ENCODE results near the gene F2RL1.
"Not testable (repeated sequence)": the region's sequence is repeated elsewhere in the genome, so short reads cannot be mapped to it uniquely, and the experiment has no call there.

F2RL1 gene

DNA sequence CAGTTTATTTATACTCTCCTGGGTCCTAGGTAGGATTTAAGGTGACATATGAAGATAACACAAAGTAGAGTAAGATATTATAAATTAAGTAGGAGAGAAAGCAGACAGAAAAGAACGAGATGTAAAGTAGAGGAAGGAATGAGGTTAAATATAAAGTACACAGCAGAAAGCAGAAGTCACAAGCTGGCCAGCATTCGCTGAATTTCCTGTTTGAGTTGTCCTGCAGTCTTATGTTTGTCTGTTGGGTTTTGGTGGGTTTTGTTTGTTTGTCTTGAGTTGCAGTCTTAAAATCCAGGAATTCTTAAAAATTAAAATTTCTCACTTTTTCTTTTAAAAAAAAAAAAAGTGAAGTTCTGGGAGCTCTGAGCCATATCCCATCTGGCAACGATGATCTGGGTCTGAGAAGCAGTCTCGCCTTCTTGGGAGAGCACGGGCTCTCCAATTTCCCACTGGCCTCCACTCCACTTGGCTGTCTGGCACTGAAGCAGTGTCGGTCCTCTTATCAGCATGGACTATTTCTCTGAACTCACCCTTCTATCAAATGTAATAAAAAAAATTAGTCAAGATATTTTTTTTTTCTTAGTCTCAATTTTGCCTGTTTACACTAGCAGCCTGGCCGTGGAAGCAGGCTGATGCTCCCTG lies 33.0 kb downstream of the F2RL1 start:
- DNase-seq, result no peak

DNA sequence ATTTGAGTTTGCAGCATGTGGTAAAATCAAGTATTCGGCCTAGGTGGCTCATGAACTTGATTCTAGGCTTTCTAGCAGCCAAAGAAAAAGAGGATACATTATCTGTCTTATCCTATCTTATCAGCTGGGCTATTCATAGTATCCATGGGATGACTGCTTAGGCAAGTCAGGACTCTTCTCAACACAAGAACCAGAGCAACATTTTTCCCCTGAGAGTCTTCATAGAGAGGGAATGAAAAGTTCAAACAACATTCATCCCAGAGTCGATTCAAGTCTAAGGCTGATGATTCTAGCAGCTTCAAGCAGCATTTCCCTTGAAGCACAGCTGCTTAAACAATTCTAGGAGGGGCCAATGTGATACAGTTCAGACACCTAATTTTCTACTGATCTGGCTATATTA lies 33.9 kb downstream of the F2RL1 start:
- no peak for DNase-seq

DNA sequence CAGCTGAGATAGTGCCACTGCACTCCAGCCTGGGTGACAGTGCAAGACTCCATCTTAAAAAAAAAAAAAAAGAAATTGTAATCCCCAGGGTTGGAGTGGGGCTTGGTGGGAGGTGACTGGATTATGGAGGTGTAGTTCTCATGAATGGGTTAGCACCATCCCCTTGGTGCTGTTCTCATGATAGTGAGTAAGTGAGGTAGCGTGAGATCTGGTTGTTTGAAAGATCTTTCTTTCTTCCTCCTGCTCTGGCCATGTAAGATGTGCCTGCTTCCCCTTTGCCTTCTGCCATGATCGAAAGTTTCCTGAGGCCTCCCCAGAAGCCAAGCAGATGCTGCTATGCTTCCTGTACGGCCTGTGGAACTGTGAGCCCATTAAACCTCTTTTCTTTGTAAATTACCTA lies 34.9 kb downstream of the F2RL1 start:
- DNase-seq, result not testable (repeated sequence)

DNA sequence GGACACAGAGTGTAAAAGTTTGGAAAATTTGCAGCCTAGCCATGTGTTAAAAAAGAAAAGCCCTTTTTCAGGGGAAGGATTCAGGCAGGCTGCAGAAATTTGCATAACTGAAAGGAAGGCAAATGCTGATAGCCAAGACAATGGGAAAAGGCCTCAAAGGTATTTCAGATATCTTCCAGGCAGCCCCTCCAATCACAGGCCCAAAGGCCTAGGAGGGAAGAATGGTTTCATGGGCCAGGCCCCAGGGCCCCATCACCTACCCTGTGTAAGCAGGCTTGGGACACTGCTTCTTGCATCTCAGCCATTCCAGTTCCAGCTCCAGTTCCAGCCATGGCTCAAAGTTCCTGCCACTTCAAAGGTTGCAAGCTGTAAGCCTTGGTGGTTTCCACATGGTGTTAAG lies 35.8 kb downstream of the F2RL1 start:
- no peak for DNase-seq

DNA sequence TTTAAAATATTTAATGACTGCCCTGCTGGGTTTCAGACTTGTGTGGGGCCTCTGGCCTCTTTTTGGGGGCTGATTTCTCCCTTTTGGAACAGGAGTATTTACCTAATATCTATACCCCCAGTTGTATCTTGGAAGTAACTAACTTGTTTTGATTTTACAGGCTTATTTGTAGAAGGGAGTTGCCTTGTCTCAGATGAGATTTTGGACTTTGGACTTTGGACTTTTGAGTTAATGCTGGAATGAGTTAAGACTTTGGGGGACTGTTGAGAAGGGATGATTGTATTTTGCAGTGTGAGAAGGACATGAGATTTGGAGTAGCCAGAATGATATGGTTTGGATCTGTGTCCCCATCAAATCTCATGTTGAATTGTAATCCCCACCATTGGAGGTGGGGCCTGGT lies 36.7 kb downstream of the F2RL1 start:
- not testable (repeated sequence) for DNase-seq

DNA sequence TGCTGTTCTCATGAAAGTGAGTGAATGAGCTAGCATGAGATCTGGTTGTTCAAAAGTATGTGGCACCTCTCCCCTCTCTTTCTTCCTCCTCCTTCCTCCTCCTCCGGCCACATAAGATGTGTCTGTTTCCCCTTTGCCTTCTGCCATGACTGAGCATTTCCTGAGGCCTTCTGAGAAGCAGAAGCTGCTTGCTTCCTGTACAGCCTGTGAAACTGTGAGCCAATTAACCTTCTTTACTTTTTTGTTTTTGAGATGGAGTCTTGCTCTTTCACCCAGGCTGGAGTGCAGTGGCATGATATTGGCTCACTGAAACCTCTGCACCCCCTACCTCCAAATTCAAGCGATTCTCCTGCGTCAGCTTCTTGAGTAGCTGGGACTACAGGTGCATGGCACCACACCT lies 37.1 kb downstream of the F2RL1 start:
- DNase-seq, result no peak

DNA sequence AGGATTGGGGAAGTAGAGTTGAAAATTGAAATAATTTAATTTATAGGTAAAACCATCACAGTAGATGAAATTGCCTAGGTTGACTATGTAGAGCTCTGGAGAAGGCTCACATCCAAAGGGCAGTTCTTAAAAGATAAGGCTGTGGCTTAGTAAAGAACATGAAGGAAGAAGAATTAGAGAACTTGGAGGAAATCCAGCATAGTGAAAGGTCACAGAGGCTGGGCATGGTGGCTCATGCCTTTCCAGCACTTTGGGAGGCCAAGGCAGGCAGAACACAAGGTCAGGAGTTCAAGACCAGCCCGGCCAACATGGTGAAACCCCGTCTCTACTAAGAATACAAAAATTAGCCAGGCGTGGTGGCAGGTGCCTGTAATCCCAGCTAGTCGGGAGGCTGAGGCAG lies 38.0 kb downstream of the F2RL1 start:
- not testable (repeated sequence) for DNase-seq

DNA sequence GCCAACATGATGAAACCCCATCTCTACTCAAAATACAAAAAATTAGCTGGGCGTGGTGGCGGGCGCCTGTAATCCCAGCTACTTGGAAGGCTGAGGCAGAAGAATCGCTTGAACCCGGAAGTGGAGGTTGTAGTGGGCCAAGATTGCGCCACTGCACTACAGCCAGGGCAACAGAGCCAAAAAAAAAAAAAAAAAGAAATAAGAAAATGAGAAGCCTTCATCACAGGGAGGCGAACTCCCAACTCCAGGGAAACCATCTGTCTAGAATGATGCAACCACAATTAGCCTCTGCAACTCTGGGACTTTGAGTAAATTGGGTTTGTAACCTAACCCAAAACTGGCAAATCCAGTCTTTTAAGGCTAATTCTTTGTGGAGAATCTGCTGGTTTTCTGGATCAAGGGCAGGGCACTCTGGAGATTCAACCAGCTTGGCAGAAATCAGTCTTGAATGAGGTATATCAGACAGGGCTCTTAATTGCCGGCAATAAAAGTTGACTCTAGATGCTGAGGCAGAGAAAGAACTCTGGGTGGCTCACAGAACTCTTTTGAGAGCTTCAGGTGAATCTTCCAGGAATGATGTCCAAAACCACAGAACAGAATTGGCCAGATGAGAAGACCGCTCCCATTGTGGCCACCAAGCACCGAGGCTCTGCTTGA lies 40.9 kb downstream of the F2RL1 start:
- DNase-seq, result no peak

DNA sequence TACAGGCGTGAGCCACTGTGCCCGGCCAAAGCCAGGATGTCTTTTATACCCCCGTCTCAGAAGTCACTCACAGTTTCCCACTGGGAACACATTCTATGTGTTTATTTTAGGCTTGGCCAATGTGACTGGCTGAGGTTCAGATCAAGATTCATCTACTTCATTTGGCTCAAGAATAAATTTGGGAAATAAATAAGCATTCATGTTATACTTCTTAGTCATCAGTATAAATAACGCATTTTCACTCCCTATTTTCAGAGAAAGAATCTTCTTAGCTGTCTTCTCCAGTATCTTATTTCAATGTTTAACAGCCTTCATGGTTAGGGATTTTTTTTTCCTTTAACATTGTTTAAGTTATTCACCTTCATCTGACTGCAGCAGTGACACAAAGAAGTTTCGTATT lies 42.8 kb downstream of the F2RL1 start:
- DNase-seq, result peak; percentile 20

DNA sequence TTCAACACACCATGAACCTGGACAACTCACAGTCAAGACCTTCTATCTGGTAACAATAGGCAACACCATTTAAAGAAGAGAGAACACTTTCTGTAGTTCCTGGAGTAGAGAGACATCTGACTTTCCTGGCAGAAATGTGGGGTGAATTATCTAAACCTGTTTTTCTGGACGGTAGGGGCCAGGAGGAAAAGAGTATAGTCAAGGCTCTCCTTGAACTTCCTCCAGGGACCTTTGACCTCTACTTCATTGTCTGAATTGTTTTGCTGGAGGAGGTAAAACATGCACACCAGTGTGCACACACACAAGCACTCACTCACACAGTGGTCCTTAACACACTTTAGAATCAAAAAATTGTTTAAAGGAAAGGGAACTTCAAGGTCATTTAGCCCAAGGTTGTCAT lies 44.2 kb downstream of the F2RL1 start:
- no peak for DNase-seq

DNA sequence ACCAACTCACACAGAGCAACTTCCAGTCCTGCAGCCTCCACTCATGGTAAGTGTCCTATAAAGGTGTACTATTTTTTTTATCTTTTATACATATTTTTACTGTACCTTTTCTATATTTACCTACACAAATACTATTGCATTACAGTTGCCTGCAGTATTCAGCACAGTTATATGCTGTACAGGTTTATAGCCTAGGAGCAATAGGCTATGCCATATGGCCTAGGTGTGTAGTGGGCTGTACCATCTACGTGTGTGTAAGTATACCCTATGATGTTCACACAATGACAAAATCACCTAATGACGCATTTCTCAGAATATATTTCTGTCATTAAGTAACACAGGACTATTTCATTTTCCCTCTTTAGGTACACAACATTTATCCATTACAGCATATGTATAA lies 47.7 kb downstream of the F2RL1 start:
- DNase-seq, result no peak

DNA sequence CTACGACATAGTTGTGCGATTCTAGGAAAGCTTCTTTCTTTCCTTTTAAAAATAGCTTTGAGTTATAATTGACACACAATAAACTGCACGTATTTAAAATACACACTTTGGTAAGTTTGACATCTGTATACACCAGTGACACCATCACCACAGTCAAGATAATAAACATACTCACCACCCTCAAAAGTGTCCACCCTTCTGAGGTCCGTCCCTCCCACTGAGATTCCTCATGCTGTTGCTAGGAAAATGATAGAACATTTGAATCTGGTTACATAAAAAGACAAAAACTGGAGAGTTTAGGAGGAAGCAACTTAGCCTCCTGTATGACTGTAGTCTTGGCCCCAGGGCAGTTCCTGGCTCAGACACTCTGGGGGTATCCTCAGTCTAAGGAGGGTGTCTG lies 48.2 kb downstream of the F2RL1 start:
- no peak for DNase-seq

DNA sequence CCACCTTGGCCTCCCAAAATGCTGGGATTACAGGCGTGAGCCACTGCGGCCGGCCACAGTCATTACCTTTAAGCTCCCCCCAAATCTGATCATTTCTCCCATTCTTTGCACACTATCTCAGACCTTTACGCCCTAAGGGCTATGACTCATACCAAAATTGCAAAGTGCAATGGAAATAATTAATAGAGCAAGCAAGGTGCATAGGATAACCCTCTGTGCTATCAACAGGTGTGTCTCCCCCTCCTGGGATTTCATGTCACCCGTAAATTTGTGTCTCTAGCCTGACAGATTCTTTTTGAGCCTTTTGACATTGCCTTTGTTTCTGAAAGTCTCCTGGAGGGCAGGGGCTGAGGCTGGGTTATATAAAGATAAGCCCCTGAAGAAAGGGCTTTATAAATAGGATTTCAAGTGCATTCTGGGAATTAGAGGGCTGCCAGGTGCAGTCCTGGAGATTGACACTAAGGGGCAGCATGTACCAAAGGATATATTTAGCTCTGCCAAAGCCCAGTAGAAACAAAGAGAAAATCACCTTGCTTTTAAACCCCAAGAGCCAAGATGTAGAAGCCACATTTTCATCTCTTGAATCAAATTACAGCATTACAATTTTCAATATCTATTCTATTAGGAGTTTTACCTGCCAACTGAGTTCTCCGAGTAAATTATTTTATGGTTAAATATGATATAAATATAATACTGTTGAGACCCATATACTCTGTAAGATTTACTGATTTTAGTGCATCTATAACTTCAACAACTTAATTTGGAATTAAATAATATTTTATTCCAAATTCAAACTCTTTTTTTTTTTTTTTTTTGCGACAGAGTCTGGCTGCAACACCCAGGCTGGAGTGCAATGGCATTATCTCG lies 49.2 kb downstream of the F2RL1 start:
- DNase-seq, result peak; percentile 55

DNA sequence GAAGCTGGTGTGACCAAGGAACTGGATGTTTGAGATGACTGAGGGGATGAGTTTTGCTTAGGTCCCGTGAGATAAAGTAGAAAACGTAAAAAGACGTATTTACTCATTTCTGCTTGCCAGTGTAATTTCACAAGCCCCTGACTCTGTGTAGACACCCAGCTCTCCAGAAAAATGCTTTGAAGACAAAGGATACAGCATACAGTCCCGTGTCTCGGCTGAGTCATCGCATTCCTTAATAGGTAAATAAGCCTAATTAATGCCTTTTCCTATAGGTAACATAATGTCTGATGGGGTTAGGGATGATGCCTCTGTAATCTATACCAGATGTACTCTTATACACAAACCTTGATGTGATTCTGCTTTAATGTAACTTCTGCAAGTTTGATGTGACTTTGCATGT lies 51.2 kb downstream of the F2RL1 start:
- peak; percentile 35 for DNase-seq

DNA sequence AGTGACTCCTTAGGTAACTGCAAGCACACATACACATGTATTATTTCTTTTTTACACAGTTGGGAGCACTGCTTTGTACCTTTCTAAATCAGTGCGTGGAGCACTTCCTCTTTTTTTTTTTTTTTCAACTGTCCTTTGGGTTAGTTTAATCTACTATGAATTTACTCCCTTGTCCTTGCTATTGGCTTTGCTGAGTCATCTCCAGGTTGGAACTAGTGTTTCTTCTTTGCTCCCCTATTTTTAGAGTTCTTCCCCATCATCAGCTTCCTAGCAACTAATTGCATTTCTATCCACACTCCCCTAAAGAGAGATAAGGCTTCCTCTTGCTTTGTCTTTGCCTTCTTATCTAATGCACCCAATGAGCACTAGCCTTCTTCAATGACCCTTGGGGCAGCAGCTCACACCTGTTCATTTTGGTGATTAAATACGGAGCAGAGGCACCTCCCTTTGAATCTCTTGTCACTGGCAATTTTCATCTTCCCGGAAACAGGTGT lies 55.3 kb downstream of the F2RL1 start:
- no peak for DNase-seq

Measured in fibroblast of skin of right biceps (primary cell).